ENCODE results near the gene CDC42EP2. TPM values are rescaled to one million over a fixed set of nuclear protein-coding genes. Genes with fewer than 3 reads are reported as not detected.

Gene CDC42EP2
- total RNA-seq, 1 experiment from 2014 or later: 11.9 TPM

- Histone ChIP-seq H2BK5ac (ENCODE audit: insufficient read length, low read length) (no peak overlapping the region), H3K4ac (ENCODE audit: low read depth, low read length) (no peak overlapping the region), H3K14ac (ENCODE audit: insufficient read depth, low read length) (no peak overlapping the region), H3K23ac (ENCODE audit: insufficient read length, low read depth, low read length) (no peak overlapping the region), H2BK20ac (ENCODE audit: low read depth, low read length, poor library complexity, severe bottlenecking) (no peak overlapping the region), H3K9me3 (ENCODE audit: control insufficient read depth, low read depth, low read length) (no peaks in the 10 kb centered on the region), H3K79me2 (ENCODE audit: insufficient read depth, low read length) (peaks cover 6% of the 10 kb centered on the region; the same call in 1 of the 2 replicates), H2BK12ac (ENCODE audit: insufficient read length, low read depth, low read length) (no peak overlapping the region), H3K9ac (ENCODE audit: extremely low read depth, insufficient read length, low read length) (no peak overlapping the region), H2BK15ac (ENCODE audit: low read depth, low read length) (no peak overlapping the region), H4K8ac (replicated peaks; ENCODE audit: insufficient read length, low read depth, low read length) (no peak overlapping the region), H3K27ac (ENCODE audit: insufficient read length, low read depth, low read length) (no peak overlapping the region), H3T11ph (ENCODE audit: low read length) (no peak overlapping the region), H2AFZ (ENCODE audit: low read length) (peak overlapping the region; percentile 59), H4K5ac (ENCODE audit: insufficient read length, low read depth, low read length) (no peak overlapping the region), H3K23me2 (ENCODE audit: insufficient read length, low read depth, low read length, poor library complexity, severe bottlenecking) (peaks cover 4% of the 10 kb centered on the region), H2BK120ac (ENCODE audit: low read depth, low read length, poor library complexity, severe bottlenecking) (no peak overlapping the region), H2AK5ac (ENCODE audit: insufficient read length, low read length) (no peak overlapping the region), H4K91ac (ENCODE audit: insufficient read length, low read depth, low read length) (no peak overlapping the region), H4K20me1 (ENCODE audit: control insufficient read depth, insufficient read depth, insufficient read length) (no peaks in the 10 kb centered on the region), H3K18ac (ENCODE audit: insufficient read length, low read depth, low read length) (no peak overlapping the region), H3K56ac (ENCODE audit: insufficient read length, low read depth, low read length) (no peak overlapping the region), H3K4me1 (ENCODE audit: insufficient read depth, low read length) (0 out of 2 replicates have a peak, but pooled peaks cover 2% of the 10 kb centered on the region), H3K27me3 (ENCODE audit: insufficient read depth, low read length) (no peaks in the 10 kb centered on the region), H3K4me2 (ENCODE audit: insufficient read depth, insufficient read length, low read length) (no peak overlapping the region), H3K79me1 (ENCODE audit: insufficient read depth, low read depth, low read length, poor library complexity, severe bottlenecking) (no peaks in the 10 kb centered on the region)
- H3K4me1 Mint-ChIP-seq: peaks cover 13 to 14% of the 10 kb centered on the region in 2 experiments
- peak; percentile 87 for TF ChIP-seq CTCF (conservative IDR thresholded peaks at IDR 0.05)
- no CpG with 5 or more reads among the region's 13 CpGs for WGBS (ENCODE audit: extremely low coverage, insufficient read length, low lambda C conversion rate)
- DNase-seq: peak; percentile 76
- H3K36me3 Mint-ChIP-seq (ENCODE audit: insufficient read depth in 1 of 3, low read depth in 3 of 3): peaks cover 0 to 1% (median 0%) of the 10 kb centered on the region in 3 experiments; a peak in 1 of 7 replicates
- no peak overlapping the region for H3K27ac Mint-ChIP-seq
- H3K27me3 Mint-ChIP-seq (ENCODE audit: low read depth): peaks cover 4% of the 10 kb centered on the region
- peak overlapping the region in 1 of 2 experiments; percentile 41; a peak in 2 of 5 replicates for H3K4me3 Mint-ChIP-seq
- H3K9me3 Mint-ChIP-seq: no peaks in the 10 kb centered on the region; a peak in 1 of 5 replicates
Observed at GRCh38 chr11:65329944-65330403, 15.3 kb downstream of the CDC42EP2 start.

Data from H9 (cell line).